Esophagus muscularis mucosa (tissue), 4 donors: ENCODE data around the gene NPAS1. TPM values are rescaled to one million over a fixed set of nuclear protein-coding genes. Genes with fewer than 3 reads are reported as not detected.
"Not testable (repeated sequence)": the region's sequence is repeated elsewhere in the genome, so short reads cannot be mapped to it uniquely, and the experiment has no call there.

ENCODE experiments used
- DNase-seq: peaks from one replicate; pipeline ENCODE4 v3.0.0-alpha.2; 2017; ENCODE audit errors: extremely low spot score
- H3K27ac ChIP-seq, 4 donors: fragments of 200-600 bp; sonication (generic); replicated peaks in 1 of 4; 1 replicate in 3 of 4; 2 replicates in 1 of 4; pipeline ENCODE4 v1.5.1; 2016 to 2019; ENCODE audit warnings: mild to moderate bottlenecking in 1 of 4
- H3K27me3 ChIP-seq, 4 donors: fragments of 200-600 bp; sonication (generic); one replicate each; pipeline versions ENCODE4 v1.5.1 to v1.6.0; 2016 to 2019
- H3K36me3 ChIP-seq, 4 donors: fragments of 200-600 bp; sonication (generic); one replicate each; pipeline ENCODE4 v1.5.1; 2016 to 2019
- H3K4me1 ChIP-seq, 4 donors: fragments of 200-600 bp; sonication (generic); one replicate each; pipeline ENCODE4 v1.5.1; 2016 to 2019
- H3K4me3 ChIP-seq, 4 donors: fragments of 200-600 bp; sonication (generic); 1 replicate in 2 of 4; 2 replicates in 2 of 4; pipeline ENCODE4 v1.5.1; 2016 to 2019; ENCODE audit warnings: mild to moderate bottlenecking in 4 of 4, moderate library complexity in 1 of 4
- H3K9me3 ChIP-seq, 4 donors: fragments of 200-600 bp; sonication (generic); 1 replicate in 3 of 4; 2 replicates in 1 of 4; pipeline ENCODE4 v1.5.1; 2016 to 2019
- CTCF ChIP-seq, 3 experiments: fragments of 200-600 bp in 2 of 3; fragments of 450-650 bp in 1 of 3; sonication (generic) in 2 of 3; IDR thresholded peaks; one replicate each; pipeline ENCODE4 v1.5.1; 2017 to 2019; ENCODE audit warnings: antibody characterized with exemption in 3 of 3, mild to moderate bottlenecking in 2 of 3, moderate library complexity in 1 of 3
- EP300 ChIP-seq: sonication (generic); formaldehyde crosslinking; IDR thresholded peaks from one replicate; pipeline ENCODE4 v1.6.1; 2017; ENCODE audit warnings: antibody characterized with exemption
- POLR2A ChIP-seq: fragments of 450-650 bp; IDR thresholded peaks from one replicate; pipeline ENCODE4 v1.6.1; 2017; ENCODE audit warnings: antibody characterized with exemption, moderate library complexity, mild to moderate bottlenecking, low read depth
- POLR2AphosphoS5 ChIP-seq, 2 donors: sonication (generic); formaldehyde crosslinking; IDR thresholded peaks; one replicate each; pipeline ENCODE4 v1.6.1; 2017; ENCODE audit warnings: antibody characterized with exemption in 2 of 2
- WGBS: methylation state at CpG from one replicate; pipeline ENCODE4 v1.1.5; 2018; 5-methylcytosine and 5-hydroxymethylcytosine counted together
- intact Hi-C: fragments of 100-400 bp; cut with DNase I; formaldehyde crosslinking; loops from one replicate; pipeline ENCODE4 v1.15.1; 2023
- total RNA-seq, 4 donors: library from RNA; depleted of rRNA; stranded (reverse); fragments of >200 nt; gene quantifications; one replicate each; pipeline versions ENCODE4 v1.1.0 to v1.2.1, GENCODE V29; 2016

The NPAS1 gene
- total RNA-seq, 4 donors from 2014 or later: 0.34 TPM; not detected in 3

- intact Hi-C loops: no loop called here
- Histone ChIP-seq H3K4me1 (peaks cover 10 to 16% (median 11%) of the 10 kb centered on the region in 4 donors), H3K27ac (no peak overlapping the region), H3K4me3 (no peak overlapping the region), H3K27me3 (no peaks in the 10 kb centered on the region), H3K36me3 (peaks cover 22 to 32% (median 31%) of the 10 kb centered on the region in 4 donors), H3K9me3 (no peaks in the 10 kb centered on the region)
- 41% methylated on average over 24 of the region's 51 CpGs for WGBS
- no peak for TF ChIP-seq CTCF (IDR thresholded peaks at IDR 0.05)
- no peak for TF ChIP-seq POLR2A
- TF ChIP-seq EP300: no peak
- TF ChIP-seq POLR2AphosphoS5 (IDR thresholded peaks at IDR 0.05): no peak
- no peak for DNase-seq
These were observed 15.8 kb upstream of the NPAS1 start for GRCh38 chr19:47003611-47004465.

GRCh38 chr19:47005164-47005641 lies 14.4 kb upstream of the NPAS1 start:
- H3K36me3 ChIP-seq: peaks cover 12 to 19% (median 18%) of the 10 kb centered on the region in 4 donors
- 84% methylated on average over 14 of the region's 15 CpGs for WGBS

GRCh38 chr19:47005873-47006272 lies 13.8 kb upstream of the NPAS1 start:
- WGBS: 76% methylated on average over 3 of the region's 4 CpGs

More at GRCh38 chr19:47005164-47005641, 14.4 kb upstream of the NPAS1 start:
- Histone ChIP-seq H3K4me3 (no peak overlapping the region), H3K27me3 (no peaks in the 10 kb centered on the region), H3K27ac (no peak overlapping the region), H3K4me1 (peaks cover 10 to 16% (median 11%) of the 10 kb centered on the region in 4 donors), H3K9me3 (no peaks in the 10 kb centered on the region)
- intact Hi-C loops: no loop called here
- TF ChIP-seq CTCF (IDR thresholded peaks at IDR 0.05) (no peak), POLR2AphosphoS5 (IDR thresholded peaks at IDR 0.05) (no peak), POLR2A (no peak), EP300 (no peak)
- no peak for DNase-seq

GRCh38 chr19:47006496-47006895 lies 13.1 kb upstream of the NPAS1 start:
- Histone ChIP-seq H3K4me1 (peaks cover 10 to 16% (median 11%) of the 10 kb centered on the region in 4 donors), H3K27me3 (peaks cover 0 to 4% (median 0%) of the 10 kb centered on the region in 4 donors), H3K36me3 (peaks cover 0 to 6% (median 5%) of the 10 kb centered on the region in 4 donors), H3K9me3 (no peaks in the 10 kb centered on the region), H3K27ac (no peak overlapping the region), H3K4me3 (no peak overlapping the region)
- TF ChIP-seq POLR2AphosphoS5 (IDR thresholded peaks at IDR 0.05) (no peak), CTCF (IDR thresholded peaks at IDR 0.05) (no peak), EP300 (no peak), POLR2A (no peak)
- WGBS: 63% methylated on average over 8 of the region's 8 CpGs
- no peak for DNase-seq
- intact Hi-C loops: no loop called here

More at GRCh38 chr19:47005873-47006272, 13.8 kb upstream of the NPAS1 start:
- peaks cover 10 to 16% (median 11%) of the 10 kb centered on the region in 4 donors for H3K4me1 ChIP-seq
- H3K9me3 ChIP-seq: no peaks in the 10 kb centered on the region
- no peak overlapping the region for H3K4me3 ChIP-seq
- peaks cover 5 to 12% (median 11%) of the 10 kb centered on the region in 4 donors for H3K36me3 ChIP-seq
- DNase-seq: no peak
- H3K27me3 ChIP-seq: no peaks in the 10 kb centered on the region
- intact Hi-C loops: no loop called here
- TF ChIP-seq POLR2A (no peak), EP300 (no peak), CTCF (IDR thresholded peaks at IDR 0.05) (no peak), POLR2AphosphoS5 (IDR thresholded peaks at IDR 0.05) (no peak)
- H3K27ac ChIP-seq: no peak overlapping the region

GRCh38 chr19:47010549-47010948 lies 9.1 kb upstream of the NPAS1 start:
- Histone ChIP-seq H3K4me1 (peaks cover 0 to 10% (median 7%) of the 10 kb centered on the region in 4 donors), H3K27me3 (peaks cover 0 to 11% (median 0%) of the 10 kb centered on the region in 4 donors)
- H3K4me3 ChIP-seq, DNase-seq, H3K9me3 ChIP-seq, intact Hi-C loops, H3K36me3 ChIP-seq, H3K27ac ChIP-seq: not testable (repeated sequence)
- WGBS: 84% methylated on average over 8 of the region's 8 CpGs
